Measurements from ENCODE around the gene DAGLB. TPM values are rescaled to one million over a fixed set of nuclear protein-coding genes. Genes with fewer than 3 reads are reported as not detected.

DAGLB gene
- total RNA-seq, 2 experiments from 2014 or later, result 21.6 to 22.2 TPM

DNA sequence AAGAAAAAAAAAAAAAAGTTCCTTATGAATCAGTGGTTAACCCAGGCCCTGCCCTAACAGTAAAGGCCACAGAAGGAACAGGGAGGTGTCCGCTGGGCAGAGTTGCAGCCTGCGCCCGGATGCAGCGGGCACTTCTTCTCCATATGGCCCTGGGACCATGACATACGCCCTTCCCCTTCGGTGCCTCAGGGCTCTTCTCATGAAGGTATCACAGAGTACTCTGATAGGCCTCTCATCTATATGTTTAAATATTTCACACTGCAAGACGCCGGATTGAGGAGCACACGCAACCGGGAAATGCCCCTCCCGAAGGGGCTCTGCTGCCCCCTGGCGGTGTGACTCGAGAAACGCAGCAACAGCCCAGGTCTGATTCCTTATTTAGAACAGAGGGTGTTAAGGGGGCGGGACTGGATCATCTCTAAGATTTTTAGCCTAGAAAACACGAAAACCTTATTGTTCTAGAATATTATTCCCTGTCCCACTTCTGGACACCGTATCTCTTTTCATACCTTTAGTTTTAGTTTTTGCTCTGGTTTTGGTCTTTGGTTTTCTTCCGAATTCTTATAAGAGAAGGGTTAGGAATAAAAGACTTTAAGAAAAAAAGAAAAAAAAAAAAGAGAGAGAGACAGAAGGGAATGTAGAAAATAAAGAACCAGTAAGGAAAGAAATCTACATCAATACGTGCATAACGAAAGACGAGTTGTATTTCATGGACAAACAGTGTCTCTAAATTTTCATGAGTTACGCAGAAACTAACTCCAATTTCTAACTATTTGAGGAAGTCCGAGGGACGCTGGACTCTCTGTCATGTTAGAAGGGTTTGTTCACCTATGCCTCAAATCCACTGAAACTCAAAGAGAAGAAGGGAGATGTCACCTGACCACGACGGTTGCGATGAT is 12.0 kb downstream of the DAGLB start:
- ATAC-seq, result peak; percentile 95
- peaks cover 15% of the 10 kb centered on the region for H3K36me3 Mint-ChIP-seq
- H3K4me1 Mint-ChIP-seq, result peaks cover 39% of the 10 kb centered on the region

DNA sequence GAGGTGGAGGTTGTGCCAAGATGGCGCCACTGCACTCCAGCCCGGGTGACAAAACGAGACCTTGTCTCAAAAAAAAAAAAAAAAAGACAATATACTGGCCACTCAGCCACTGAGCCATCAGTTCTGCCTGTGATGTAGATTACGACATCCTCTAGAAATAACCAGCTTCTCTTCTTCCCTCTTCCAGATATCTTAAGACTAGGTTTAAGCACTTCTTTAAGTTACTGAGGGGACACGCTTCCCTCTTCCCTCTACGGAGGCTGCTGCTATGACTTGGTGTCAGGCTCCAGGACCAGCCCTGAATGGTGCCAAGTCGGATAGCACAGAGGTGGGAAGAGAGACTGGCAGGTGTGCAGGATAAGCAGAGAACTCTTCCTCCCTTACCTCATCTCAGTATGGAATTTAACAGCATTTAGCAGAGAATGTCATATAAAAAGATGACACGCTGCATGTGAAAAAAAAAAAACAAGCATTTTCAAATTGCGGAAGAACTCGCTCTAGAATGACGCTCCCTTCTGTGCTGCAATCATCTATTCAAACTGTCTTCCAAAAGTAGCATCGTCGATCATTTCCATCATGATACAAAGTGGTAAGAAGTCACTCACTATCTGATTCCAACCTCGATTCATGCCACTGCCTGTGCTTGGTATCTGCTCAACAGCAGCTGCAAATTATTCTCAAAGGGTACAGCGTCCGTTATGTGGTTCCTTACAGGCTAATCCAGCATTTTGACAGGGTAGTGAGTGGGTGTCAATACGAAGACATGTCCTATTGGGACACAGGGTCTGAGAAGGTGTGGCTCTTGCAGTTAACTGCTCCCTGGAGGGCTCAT is 13.8 kb downstream of the DAGLB start:
- peaks cover 31% of the 10 kb centered on the region for H3K4me1 Mint-ChIP-seq
- CTCF ChIA-PET, result interaction anchor here (1.1 kb wide), 1 partner anchor 14 kb away, joined by 7 read pairs; the partner anchor contains the start of gene DAGLB
- no peak overlapping the region for H3K4me3 Mint-ChIP-seq
- DNase-seq (no peak), ATAC-seq (no peak)
- H3K9me3 Mint-ChIP-seq (ENCODE audit: low read depth), result no peaks in the 10 kb centered on the region
- H3K27ac Mint-ChIP-seq, result no peak overlapping the region
- peaks cover 10% of the 10 kb centered on the region for H3K36me3 Mint-ChIP-seq
- H3K27me3 Mint-ChIP-seq, result no peaks in the 10 kb centered on the region

More for the DNA sequence above, 12.0 kb downstream of the DAGLB start:
- CTCF ChIA-PET, result interaction anchor here (0.7 to 1.5 kb wide), 7 partner anchors 10 to 580 kb away, joined by 3 to 7 read pairs (median 3); partner anchors contain the start of gene DAGLB
- DNase-seq, result peak; percentile 91
- H3K4me3 Mint-ChIP-seq, result peak overlapping the region; percentile 43
- H3K27ac Mint-ChIP-seq, result peak overlapping the region; percentile 78
- H3K27me3 Mint-ChIP-seq, result no peaks in the 10 kb centered on the region
- no peaks in the 10 kb centered on the region for H3K9me3 Mint-ChIP-seq (ENCODE audit: low read depth)

DNA sequence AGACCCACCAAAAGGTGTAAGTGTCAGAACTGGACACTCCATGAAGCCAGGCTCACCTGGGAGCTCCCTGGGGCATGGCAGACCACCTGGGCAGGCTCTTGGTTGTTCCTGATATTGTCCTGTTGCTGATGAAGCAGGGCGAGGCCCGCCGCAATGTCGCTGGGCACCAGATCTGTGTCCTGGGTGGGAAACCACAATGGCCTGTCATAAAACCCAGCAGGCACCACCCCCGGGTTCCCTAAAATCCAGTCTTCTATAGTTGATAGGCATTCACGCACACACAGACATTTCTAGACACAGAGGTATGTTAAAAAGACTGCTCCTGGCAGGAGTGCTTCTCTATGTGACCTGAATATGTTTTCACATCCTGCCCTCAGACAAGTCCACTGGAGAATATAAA is 15.0 kb downstream of the DAGLB start:
- DNase-seq (no peak), ATAC-seq (no peak)
- no peaks in the 10 kb centered on the region for H3K27me3 Mint-ChIP-seq
- H3K4me3 Mint-ChIP-seq, result no peak overlapping the region
- H3K27ac Mint-ChIP-seq, result no peak overlapping the region
- peaks cover 21% of the 10 kb centered on the region for H3K4me1 Mint-ChIP-seq
- CTCF ChIA-PET, result no interaction called here
- H3K36me3 Mint-ChIP-seq, result peaks cover 12% of the 10 kb centered on the region
- no peaks in the 10 kb centered on the region for H3K9me3 Mint-ChIP-seq (ENCODE audit: low read depth)

DNA sequence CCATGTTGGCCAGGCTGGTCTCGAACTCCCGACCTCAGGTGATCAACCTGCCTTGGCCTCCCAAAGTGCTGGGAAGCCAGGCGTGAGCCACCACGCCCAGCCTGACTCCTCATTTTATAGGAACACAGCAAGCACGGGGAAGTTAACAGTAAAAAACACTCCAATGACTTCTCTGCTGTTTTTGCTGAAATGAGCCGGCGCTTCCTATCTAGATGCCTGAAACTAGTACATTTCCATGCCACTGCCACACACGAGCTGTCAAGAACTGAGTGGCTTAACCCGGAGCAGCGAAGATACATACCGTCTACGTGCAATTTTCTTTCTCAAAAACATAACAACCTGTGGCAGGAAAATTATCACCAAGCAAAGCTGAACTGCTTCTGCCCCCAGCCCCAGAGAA is 16.8 kb downstream of the DAGLB start:
- Mint-ChIP-seq H3K4me3 (no peak overlapping the region), H3K27me3 (no peaks in the 10 kb centered on the region), H3K27ac (no peak overlapping the region), H3K4me1 (peaks cover 11% of the 10 kb centered on the region), H3K9me3 (ENCODE audit: low read depth) (no peaks in the 10 kb centered on the region), H3K36me3 (peaks cover 17% of the 10 kb centered on the region)
- ATAC-seq (no peak), DNase-seq (no peak)
- CTCF ChIA-PET, result no interaction called here

DNA sequence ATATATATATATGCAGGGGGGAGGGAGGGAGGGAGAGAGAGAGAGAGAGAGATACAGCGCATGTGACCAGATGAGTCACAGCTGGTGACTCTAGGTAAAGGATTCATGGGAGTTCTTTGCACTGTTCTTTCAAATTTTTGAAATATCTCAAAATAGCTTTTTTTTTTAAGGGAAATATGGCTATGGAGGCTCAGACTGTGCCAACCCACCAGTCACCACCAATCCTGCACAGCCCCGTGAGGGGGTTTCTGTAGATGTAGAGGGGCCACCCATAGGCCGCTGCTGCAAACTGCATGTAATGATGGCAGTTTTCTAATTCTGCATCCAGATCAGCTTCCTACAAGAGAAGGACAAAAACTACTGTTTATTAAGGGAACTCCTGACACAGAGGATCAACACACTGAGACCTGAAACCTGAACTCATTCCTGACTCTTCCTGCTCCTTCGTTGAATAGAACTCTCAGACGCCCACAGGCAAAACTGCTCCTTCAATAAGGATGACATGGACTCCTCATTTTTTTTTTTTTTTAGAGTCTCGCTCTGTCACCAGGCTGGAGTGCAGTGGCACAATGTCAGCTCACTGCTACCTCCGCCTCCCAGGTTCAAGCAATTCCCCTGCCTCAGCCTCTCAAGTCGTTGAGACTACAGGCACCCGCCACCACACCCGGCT is 17.3 kb downstream of the DAGLB start:
- Mint-ChIP-seq H3K27ac (no peak overlapping the region), H3K4me1 (peaks cover 7% of the 10 kb centered on the region), H3K27me3 (no peaks in the 10 kb centered on the region), H3K4me3 (no peak overlapping the region), H3K9me3 (ENCODE audit: low read depth) (no peaks in the 10 kb centered on the region), H3K36me3 (peaks cover 20% of the 10 kb centered on the region)
- no peak for DNase-seq
- ATAC-seq, result peak; percentile 49
- CTCF ChIA-PET, result interaction anchor here (1.0 kb wide), 1 partner anchor 17 kb away, joined by 3 read pairs; the partner anchor contains the start of gene DAGLB

DNA sequence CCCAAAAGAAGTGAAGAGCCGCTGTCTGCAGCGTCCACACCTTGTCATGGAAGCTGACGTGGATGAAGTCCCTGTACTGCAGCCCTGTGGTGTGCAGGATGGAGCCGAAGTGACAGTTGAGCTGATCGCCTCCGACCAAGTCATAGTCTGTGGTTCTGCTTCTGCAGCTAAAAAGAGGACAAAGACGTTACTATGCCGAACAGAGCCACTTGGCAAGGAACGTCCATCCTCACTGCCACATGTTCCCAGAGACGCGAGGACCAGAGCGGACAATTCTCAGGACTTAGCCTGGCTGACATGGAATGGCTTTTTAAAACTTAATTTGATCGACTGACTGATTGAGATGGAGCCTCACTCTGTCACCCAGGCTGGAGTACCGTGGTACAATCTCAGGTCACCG is 21.8 kb downstream of the DAGLB start:
- ATAC-seq (no peak), DNase-seq (no peak)
- Mint-ChIP-seq H3K36me3 (peaks cover 27% of the 10 kb centered on the region), H3K27me3 (no peaks in the 10 kb centered on the region), H3K4me1 (peaks cover 11% of the 10 kb centered on the region), H3K4me3 (no peak overlapping the region), H3K27ac (no peak overlapping the region), H3K9me3 (ENCODE audit: low read depth) (no peaks in the 10 kb centered on the region)
- CTCF ChIA-PET, result no interaction called here

DNA sequence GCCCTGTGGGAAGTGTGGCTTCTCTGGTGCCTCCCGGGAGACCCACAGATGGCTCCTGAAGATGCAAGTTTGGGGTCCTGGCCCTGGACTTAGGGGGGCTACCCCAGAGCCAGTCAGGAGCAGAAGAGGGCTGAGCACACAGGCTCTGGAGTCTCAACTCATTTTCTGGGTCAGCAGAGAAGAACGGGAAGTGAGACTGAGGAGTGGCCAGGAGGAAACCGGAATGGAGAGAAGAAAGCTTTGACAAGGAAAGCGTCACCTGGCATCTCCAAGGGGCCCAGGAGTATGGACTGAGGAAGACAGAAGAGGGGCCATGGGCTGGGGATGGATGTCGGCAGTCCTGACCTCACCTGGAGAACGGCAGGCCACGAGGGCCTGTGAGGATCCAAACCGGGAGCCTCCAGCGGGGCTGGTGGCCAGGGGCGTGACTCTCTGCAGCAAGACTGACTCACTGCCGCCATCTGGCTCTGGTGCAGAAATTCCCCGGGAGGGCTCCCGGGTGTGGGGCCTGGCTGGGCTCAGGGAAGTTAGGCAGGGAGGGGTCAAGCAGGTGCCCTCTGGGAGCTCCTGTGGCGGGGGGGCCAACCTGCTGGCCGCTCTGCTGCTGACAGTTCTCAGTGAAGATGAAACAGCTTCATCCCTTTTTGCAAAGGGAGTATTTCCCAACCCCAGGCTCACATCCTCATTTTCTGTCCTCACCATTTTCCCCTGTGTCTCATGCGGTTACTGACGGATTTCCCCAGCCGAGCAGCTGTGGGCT is 23.6 kb downstream of the DAGLB start:
- H3K27me3 Mint-ChIP-seq, result no peaks in the 10 kb centered on the region
- no peak overlapping the region for H3K4me3 Mint-ChIP-seq
- H3K27ac Mint-ChIP-seq, result no peak overlapping the region
- CTCF ChIA-PET, result interaction anchor here (1.2 kb wide), 1 partner anchor 13 kb away, joined by 3 read pairs; no protein-coding TSS in a partner anchor
- peaks cover 27% of the 10 kb centered on the region for H3K36me3 Mint-ChIP-seq
- peaks cover 9% of the 10 kb centered on the region for H3K4me1 Mint-ChIP-seq
- DNase-seq (no peak), ATAC-seq (no peak)
- H3K9me3 Mint-ChIP-seq (ENCODE audit: low read depth), result no peaks in the 10 kb centered on the region

DNA sequence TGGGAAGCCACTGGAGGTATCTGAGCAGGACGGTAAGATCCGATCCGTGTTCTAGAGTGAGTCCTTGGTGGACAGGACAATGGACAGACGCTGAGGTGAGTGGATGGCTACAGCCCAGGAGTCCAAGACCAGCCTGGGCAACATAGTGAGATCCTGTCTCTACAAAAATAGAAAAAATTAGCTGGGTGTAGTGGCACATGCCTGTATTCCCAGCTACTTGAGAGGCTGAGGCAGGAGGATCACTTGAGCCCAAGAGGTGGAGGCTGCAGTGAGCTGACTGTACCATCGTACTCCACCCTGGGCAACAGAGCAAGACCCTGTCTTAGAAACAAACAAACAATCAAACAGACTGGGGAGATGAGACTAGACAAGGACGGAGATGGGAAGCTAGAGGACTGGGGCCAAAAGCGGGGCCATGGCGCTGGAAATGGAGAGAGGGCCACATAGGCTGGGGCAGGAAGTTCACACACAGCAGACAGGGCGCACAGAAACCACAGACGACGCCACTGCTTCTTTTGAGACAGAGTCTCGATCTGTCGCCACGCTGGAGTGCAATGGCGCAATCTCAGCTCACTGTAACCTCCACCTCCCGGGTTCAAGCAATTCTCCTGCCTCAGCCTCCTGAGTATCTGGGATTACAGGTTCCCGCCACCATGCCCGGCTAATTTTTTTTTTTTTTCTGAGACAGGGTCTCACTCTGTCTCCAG is 24.7 kb downstream of the DAGLB start:
- no peak overlapping the region for H3K4me3 Mint-ChIP-seq
- CTCF ChIA-PET, result no interaction called here
- H3K36me3 Mint-ChIP-seq, result peaks cover 24% of the 10 kb centered on the region
- no peaks in the 10 kb centered on the region for H3K9me3 Mint-ChIP-seq (ENCODE audit: low read depth)
- no peak overlapping the region for H3K27ac Mint-ChIP-seq
- no peak for DNase-seq
- H3K27me3 Mint-ChIP-seq, result no peaks in the 10 kb centered on the region
- H3K4me1 Mint-ChIP-seq, result peaks cover 9% of the 10 kb centered on the region
- ATAC-seq, result peak; percentile 40

DNA sequence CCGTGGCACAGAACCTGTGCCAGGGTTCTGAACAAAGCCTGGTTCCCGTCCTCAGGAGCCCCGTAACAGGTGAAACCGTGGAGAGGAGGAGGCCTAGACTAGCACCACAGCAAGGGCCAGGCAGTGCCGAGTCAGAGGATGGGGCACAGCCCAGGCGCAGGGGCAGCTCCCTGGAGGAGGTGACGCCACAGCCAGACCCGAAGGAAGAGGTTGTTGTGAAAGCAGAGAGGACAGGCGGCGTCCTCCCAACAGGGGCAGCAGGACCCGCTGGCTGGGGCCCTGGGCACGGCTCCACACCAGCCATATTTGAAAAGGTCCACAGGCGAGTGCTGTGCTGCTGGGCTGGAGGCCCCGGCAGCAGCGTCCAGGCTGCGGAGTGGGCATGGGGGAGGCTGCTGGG is 25.7 kb downstream of the DAGLB start:
- CTCF ChIA-PET, result no interaction called here
- no peaks in the 10 kb centered on the region for H3K27me3 Mint-ChIP-seq
- ATAC-seq, result no peak
- no peak overlapping the region for H3K4me3 Mint-ChIP-seq
- DNase-seq, result no peak
- no peak overlapping the region for H3K27ac Mint-ChIP-seq
- no peaks in the 10 kb centered on the region for H3K9me3 Mint-ChIP-seq (ENCODE audit: low read depth)
- peaks cover 19% of the 10 kb centered on the region for H3K36me3 Mint-ChIP-seq
- peaks cover 6% of the 10 kb centered on the region for H3K4me1 Mint-ChIP-seq

DNA sequence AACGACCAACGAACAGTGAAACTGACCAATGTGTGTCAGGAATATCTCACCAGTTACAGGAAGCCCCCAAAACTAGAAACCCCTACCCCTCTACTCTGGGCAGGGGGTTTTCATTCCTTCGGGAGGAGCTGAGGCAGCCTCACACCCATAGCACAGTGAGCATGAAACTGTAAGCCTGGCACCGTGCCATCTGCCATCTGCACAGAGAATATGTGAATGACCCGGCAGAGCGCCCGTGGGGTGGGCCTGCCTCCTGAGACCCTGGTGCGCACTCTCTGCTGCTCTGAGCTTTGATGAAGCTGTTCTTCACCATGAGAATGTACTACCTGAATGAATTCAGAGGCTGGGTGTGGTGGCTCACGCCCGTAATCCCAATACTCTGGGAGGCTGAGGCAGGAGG is 27.1 kb downstream of the DAGLB start:
- DNase-seq (no peak), ATAC-seq (no peak)
- no peaks in the 10 kb centered on the region for H3K9me3 Mint-ChIP-seq (ENCODE audit: low read depth)
- no peaks in the 10 kb centered on the region for H3K27me3 Mint-ChIP-seq
- H3K4me3 Mint-ChIP-seq, result no peak overlapping the region
- H3K27ac Mint-ChIP-seq, result no peak overlapping the region
- peaks cover 6% of the 10 kb centered on the region for H3K4me1 Mint-ChIP-seq
- CTCF ChIA-PET, result no interaction called here
- peaks cover 24% of the 10 kb centered on the region for H3K36me3 Mint-ChIP-seq

DNA sequence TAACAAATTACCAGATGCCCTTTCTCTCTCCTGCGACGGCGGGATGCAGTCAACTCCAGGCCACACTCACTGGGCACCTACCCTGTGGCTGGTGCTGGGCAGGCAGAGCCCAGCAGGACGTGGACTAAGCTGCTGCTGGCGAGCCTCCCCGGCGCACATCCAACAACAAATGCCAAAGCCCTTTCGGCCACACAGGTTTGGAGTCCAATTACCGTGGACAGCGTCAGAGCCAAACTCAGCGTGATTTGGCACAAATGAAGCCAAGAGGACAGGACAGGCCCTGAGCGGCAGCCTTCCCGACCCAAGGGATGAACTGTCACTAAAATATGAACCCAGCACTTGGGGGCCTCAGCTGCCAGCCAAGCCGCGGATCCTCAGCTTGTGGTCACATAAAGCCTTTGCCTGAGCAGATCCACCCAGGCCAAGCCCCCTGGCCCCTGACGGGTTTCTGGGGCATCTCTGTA is 28.4 kb downstream of the DAGLB start:
- no peak overlapping the region for H3K4me3 Mint-ChIP-seq
- ATAC-seq (no peak), DNase-seq (no peak)
- no peak overlapping the region for H3K27ac Mint-ChIP-seq
- no peaks in the 10 kb centered on the region for H3K9me3 Mint-ChIP-seq (ENCODE audit: low read depth)
- H3K4me1 Mint-ChIP-seq, result peaks cover 6% of the 10 kb centered on the region
- no peaks in the 10 kb centered on the region for H3K27me3 Mint-ChIP-seq
- CTCF ChIA-PET, result no interaction called here
- peaks cover 24% of the 10 kb centered on the region for H3K36me3 Mint-ChIP-seq

DNA sequence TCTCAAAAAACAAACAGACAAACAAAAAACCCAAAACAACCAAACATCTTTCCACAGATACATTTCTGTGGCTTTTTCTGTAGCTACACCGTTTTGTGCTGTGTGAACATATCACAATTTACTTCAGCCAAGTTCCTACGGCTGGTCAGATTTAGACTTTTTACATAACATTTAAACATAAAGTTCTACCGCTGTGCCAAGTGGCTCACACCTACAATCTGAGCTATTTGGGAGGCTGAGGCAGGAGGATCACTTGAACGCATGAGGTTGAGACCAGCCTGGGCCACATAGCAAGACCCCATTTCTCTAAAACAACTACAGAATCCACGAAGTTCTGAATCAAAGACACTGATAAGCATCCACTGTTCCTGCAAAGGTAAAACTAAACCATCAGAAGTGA is 30.3 kb downstream of the DAGLB start:
- no peak for DNase-seq
- Mint-ChIP-seq H3K27me3 (no peaks in the 10 kb centered on the region), H3K27ac (no peak overlapping the region), H3K4me3 (no peak overlapping the region), H3K36me3 (peaks cover 36% of the 10 kb centered on the region), H3K4me1 (no peaks in the 10 kb centered on the region), H3K9me3 (ENCODE audit: low read depth) (no peaks in the 10 kb centered on the region)
- CTCF ChIA-PET, result no interaction called here
- no peak for ATAC-seq

Measured in activated CD8-positive, alpha-beta memory T cell treated with anti-CD3 and anti-CD28 coated beads, Interleukin-2, amount 10 ng/mL, durations not matched to agents 7 days and 5 days (primary cell).